ENCODE data around the gene C22orf39.

Gene C22orf39

GRCh38 chr22:19398652-19399051 lies 48.9 kb downstream of the C22orf39 start:
- TF ChIP-seq YY1 (IDR thresholded peaks at IDR 0.05; ENCODE audit: low read depth) (no peak), RAD21 (IDR thresholded peaks at IDR 0.05; ENCODE audit: low read depth) (no peak), TEAD4 (IDR thresholded peaks at IDR 0.05) (no peak), REST (IDR thresholded peaks at IDR 0.05; ENCODE audit: low read depth) (no peak), CREB1 (IDR thresholded peaks at IDR 0.05; ENCODE audit: low read depth) (no peak), NFIC (IDR thresholded peaks at IDR 0.05) (no peak), USF1 (IDR thresholded peaks at IDR 0.05) (no peak), TAF1 (IDR thresholded peaks at IDR 0.05; ENCODE audit: low read depth) (no peak), EGR1 (IDR thresholded peaks at IDR 0.05) (no peak), MAX (IDR thresholded peaks at IDR 0.05) (no peak), FOXM1 (IDR thresholded peaks at IDR 0.05; ENCODE audit: borderline replicate concordance, low read depth) (no peak), TCF12 (IDR thresholded peaks at IDR 0.05; ENCODE audit: low read depth) (no peak), ZBTB7A (IDR thresholded peaks at IDR 0.05; ENCODE audit: low read depth) (no peak), CEBPB (IDR thresholded peaks at IDR 0.05) (no peak), EP300 (IDR thresholded peaks at IDR 0.05; ENCODE audit: borderline replicate concordance) (no peak)

- TF ChIP-seq REST (IDR thresholded peaks at IDR 0.05; ENCODE audit: low read depth): no peak
- no peak for TF ChIP-seq ZBTB7A (IDR thresholded peaks at IDR 0.05; ENCODE audit: low read depth)
- no peak for TF ChIP-seq FOXM1 (IDR thresholded peaks at IDR 0.05; ENCODE audit: borderline replicate concordance, low read depth)
- TF ChIP-seq TEAD4 (IDR thresholded peaks at IDR 0.05): no peak
- TF ChIP-seq RAD21 (IDR thresholded peaks at IDR 0.05; ENCODE audit: low read depth): no peak
- no peak for TF ChIP-seq EGR1 (IDR thresholded peaks at IDR 0.05)
These were observed 49.3 kb downstream of the C22orf39 start for GRCh38 chr22:19398206-19398605.

- TF ChIP-seq EP300 (IDR thresholded peaks at IDR 0.05; ENCODE audit: borderline replicate concordance): no peak
- no peak for TF ChIP-seq YY1 (IDR thresholded peaks at IDR 0.05; ENCODE audit: low read depth)
- no peak for TF ChIP-seq RAD21 (IDR thresholded peaks at IDR 0.05; ENCODE audit: low read depth)
- TF ChIP-seq TAF1 (IDR thresholded peaks at IDR 0.05; ENCODE audit: low read depth): no peak
- no peak for TF ChIP-seq USF1 (IDR thresholded peaks at IDR 0.05)
- no peak for TF ChIP-seq ZBTB7A (IDR thresholded peaks at IDR 0.05; ENCODE audit: low read depth)
- TF ChIP-seq MAX (IDR thresholded peaks at IDR 0.05): no peak
- no peak for TF ChIP-seq TCF12 (IDR thresholded peaks at IDR 0.05; ENCODE audit: low read depth)
- no peak for TF ChIP-seq NFIC (IDR thresholded peaks at IDR 0.05)
- TF ChIP-seq EGR1 (IDR thresholded peaks at IDR 0.05): no peak
- TF ChIP-seq CREB1 (IDR thresholded peaks at IDR 0.05; ENCODE audit: low read depth): no peak
- TF ChIP-seq CEBPB (IDR thresholded peaks at IDR 0.05): no peak
- TF ChIP-seq TEAD4 (IDR thresholded peaks at IDR 0.05): no peak
- no peak for TF ChIP-seq FOXM1 (IDR thresholded peaks at IDR 0.05; ENCODE audit: borderline replicate concordance, low read depth)
- no peak for TF ChIP-seq REST (IDR thresholded peaks at IDR 0.05; ENCODE audit: low read depth)
These were observed 49.8 kb downstream of the C22orf39 start for GRCh38 chr22:19397734-19398104.

GRCh38 chr22:19396934-19397733 lies 50.4 kb downstream of the C22orf39 start:
- TF ChIP-seq EP300 (IDR thresholded peaks at IDR 0.05; ENCODE audit: borderline replicate concordance) (no peak), TCF12 (IDR thresholded peaks at IDR 0.05; ENCODE audit: low read depth) (no peak), MAX (IDR thresholded peaks at IDR 0.05) (no peak), EGR1 (IDR thresholded peaks at IDR 0.05) (no peak), USF1 (IDR thresholded peaks at IDR 0.05) (no peak), TEAD4 (IDR thresholded peaks at IDR 0.05) (no peak), FOXM1 (IDR thresholded peaks at IDR 0.05; ENCODE audit: borderline replicate concordance, low read depth) (no peak), CREB1 (IDR thresholded peaks at IDR 0.05; ENCODE audit: low read depth) (no peak), YY1 (IDR thresholded peaks at IDR 0.05; ENCODE audit: low read depth) (no peak)

All from Ishikawa (cell line).